HCT116 (cell line): ENCODE data around the gene EPB41L5. TPM values are rescaled to one million over a fixed set of nuclear protein-coding genes. Genes with fewer than 3 reads are reported as not detected.

Source experiments
- ATAC-seq: fragments of 200-7000 bp; cut with Tn5 transposase; 2 replicates; pipeline ENCODE4 v1.9.1; 2020; ENCODE audit warnings: mild to moderate bottlenecking, moderate library complexity
- BruUV-seq: library from RNA; stranded (reverse); fragments of 400-500 nt; replicated peaks from 2 replicates; lab custom pipeline; 2021; lab: Mats Ljungman, UMichigan
- CTCF ChIA-PET: fragments of 300-600 bp; sonication (Branson Sonifier 250); formaldehyde crosslinking; loops from one replicate; lab custom pipeline; 2021; ENCODE audit warnings: antibody characterized with exemption; lab: Charles Lee
- POLR2A ChIA-PET: fragments of 300-600, 350-600 bp; sonication (Branson Sonifier 250); formaldehyde crosslinking; loops from one replicate; lab custom pipeline; 2021; ENCODE audit warnings: antibody characterized with exemption; lab: Charles Lee
- RAD21 ChIA-PET, 2 experiments: fragments of 300-600 bp; sonication (Branson Sonifier 250); formaldehyde crosslinking; loops; one replicate each; lab custom pipeline; 2023; ENCODE audit warnings: low total read pairs in 2 of 2; ENCODE audit not compliant: uncharacterized antibody in 2 of 2, unreplicated experiment in 2 of 2, low non-redundant PET in 1 of 2; lab: Charles Lee
- DNase-seq: peaks from one replicate; pipeline ENCODE4 v3.0.0-alpha.2; 2010; ENCODE audit warnings: low read depth, low spot score
- H2AFZ ChIP-seq: fragments of 200-600 bp; shearing (Covaris generic), sonication (generic); 2 replicates; pipeline ENCODE4 v1.6.1; 2017; ENCODE audit warnings: low read depth, mixed run types, mixed read lengths, antibody characterized with exemption, low read length; ENCODE audit not compliant: poor library complexity, severe bottlenecking
- H3K27ac ChIP-seq: 2 replicates; pipeline ENCODE4 v1.5.1; 2012; ENCODE audit warnings: low read depth, low read length
- H3K27me3 ChIP-seq: fragments of 200-600 bp; sonication (generic); 2 replicates; pipeline ENCODE4 v1.6.1; 2016; ENCODE audit warnings: mixed run types, low read length, mixed read lengths; ENCODE audit not compliant: insufficient read depth
- H3K36me3 ChIP-seq, 2 experiments: fragments of 200-500 bp in 1 of 2; fragments of 200-600 bp in 1 of 2; sonication (Bioruptor generic) in 1 of 2; sonication (generic) in 1 of 2; 2 replicates each; pipeline versions ENCODE4 v1.5.1 to v1.6.1; 2014 to 2016; ENCODE audit warnings: low read length in 2 of 2, inconsistent platforms in 1 of 2, mixed read lengths in 1 of 2, mixed run types in 1 of 2; ENCODE audit not compliant: insufficient read depth in 2 of 2, control insufficient read depth in 1 of 2
- H3K4me1 ChIP-seq, 2 experiments: fragments of 200-600 bp in 1 of 2; sonication (generic) in 1 of 2; 2 replicates each; pipeline versions ENCODE4 v1.5.1 to v1.6.1; 2012 to 2017; ENCODE audit warnings: low read length in 2 of 2, inconsistent platforms in 1 of 2, mild to moderate bottlenecking in 1 of 2, mixed read lengths in 1 of 2, mixed run types in 1 of 2, moderate library complexity in 1 of 2; ENCODE audit not compliant: insufficient read depth in 2 of 2, control insufficient read depth in 1 of 2
- H3K4me2 ChIP-seq: fragments of 200-600 bp; sonication (generic); 2 replicates; pipeline ENCODE4 v1.6.1; 2017; ENCODE audit warnings: mixed run types, low read length, mixed read lengths
- H3K4me3 ChIP-seq, 2 experiments: fragments of 200-600 bp in 1 of 2; sonication (generic) in 1 of 2; replicated peaks in 1 of 2; 2 replicates each; pipeline ENCODE4 v1.5.1; 2011 to 2016; ENCODE audit warnings: low read length in 2 of 2, control low read depth in 1 of 2, low read depth in 1 of 2, mild to moderate bottlenecking in 1 of 2, mixed read lengths in 1 of 2, mixed run types in 1 of 2
- H3K79me2 ChIP-seq: fragments of 200-600 bp; sonication (generic); 2 replicates; pipeline ENCODE4 v1.6.1; 2017; ENCODE audit warnings: mild to moderate bottlenecking, mixed run types, low read length, moderate library complexity, mixed read lengths; ENCODE audit not compliant: insufficient read depth
- H3K9ac ChIP-seq: fragments of 200-600 bp; sonication (generic); 2 replicates; pipeline ENCODE4 v1.6.1; 2016; ENCODE audit warnings: low read length, mixed read lengths
- H3K9me2 ChIP-seq: fragments of 200-600 bp; sonication (generic), shearing (Covaris generic); 2 replicates; pipeline ENCODE4 v1.6.1; 2017; ENCODE audit warnings: mixed run types, mild to moderate bottlenecking, moderate library complexity; ENCODE audit not compliant: insufficient read depth
- H3K9me3 ChIP-seq, 2 experiments: fragments of 200-500 bp in 1 of 2; fragments of 200-600 bp in 1 of 2; sonication (Bioruptor generic) in 1 of 2; sonication (generic) in 1 of 2; 2 replicates each; pipeline ENCODE4 v1.6.1; 2014 to 2017; ENCODE audit warnings: low read length in 2 of 2, mixed read lengths in 2 of 2, inconsistent platforms in 1 of 2, low read depth in 1 of 2, mild to moderate bottlenecking in 1 of 2, mixed run types in 1 of 2, moderate library complexity in 1 of 2; ENCODE audit not compliant: control insufficient read depth in 1 of 2, insufficient read depth in 1 of 2
- H4K20me1 ChIP-seq: fragments of 200-600 bp; sonication (generic), shearing (Covaris generic); 2 replicates; pipeline ENCODE4 v1.6.1; 2017; ENCODE audit warnings: mixed run types, mild to moderate bottlenecking, moderate library complexity; ENCODE audit not compliant: insufficient read depth
- CBX3 ChIP-seq: IDR thresholded peaks from 2 replicates; pipeline ENCODE4 v1.6.1; 2012; ENCODE audit warnings: low read depth
- EZH2 ChIP-seq: fragments of 200-600 bp; sonication (generic); IDR thresholded peaks from 2 replicates; pipeline ENCODE4 v1.6.1; 2017; ENCODE audit warnings: antibody characterized with exemption, mixed run types
- FOSL1 ChIP-seq: IDR thresholded peaks from 2 replicates; pipeline ENCODE4 v1.6.1; 2012; ENCODE audit warnings: low read depth
- POLR2AphosphoS5 ChIP-seq: IDR thresholded peaks from 2 replicates; pipeline ENCODE4 v1.6.1; 2011; ENCODE audit warnings: mild to moderate bottlenecking, low read depth, low read length, moderate library complexity
- TCF7L2 ChIP-seq: IDR thresholded peaks from 2 replicates; pipeline ENCODE4 v1.7.0; 2011; ENCODE audit warnings: borderline replicate concordance, inconsistent platforms; ENCODE audit not compliant: insufficient read depth, insufficient read length; ENCODE audit errors: extremely low read depth
- ZBTB33 ChIP-seq: IDR thresholded peaks from 2 replicates; pipeline ENCODE4 v1.6.1; 2011; ENCODE audit warnings: mild to moderate bottlenecking, low read length, moderate library complexity; ENCODE audit not compliant: insufficient replicate concordance; ENCODE audit errors: extremely low read depth
- ZFX ChIP-seq: fragments of 450-650 bp; IDR thresholded peaks from 2 replicates; pipeline ENCODE4 v1.6.1; 2017
- intact Hi-C: fragments of 100-400 bp; cut with micrococcal nuclease; formaldehyde crosslinking; loops from 2 replicates; pipeline ENCODE4 v1.10.0; 2022
- total RNA-seq: library from RNA; stranded (reverse); gene quantifications from one replicate; pipeline ENCODE4 v1.2.1, GENCODE V29; 2021; ENCODE audit not compliant: unreplicated experiment

The EPB41L5 gene
- total RNA-seq, 1 experiment from 2014 or later = 14.7 TPM

- TF ChIP-seq ZBTB33 = no peak
Observed at GRCh38 chr2:120223034-120223912, 210.4 kb downstream of the EPB41L5 start, which contains the start of gene TMEM185B (continued).

- no peak for DNase-seq
- ChIA-PET CTCF (no interaction called here), POLR2A (no interaction called here), RAD21 (no interaction called here)
- Histone ChIP-seq H3K79me2 (peaks cover 21% of the 10 kb centered on the region), H3K27ac (no peak overlapping the region; the same call in 1 of the 2 replicates), H3K9me2 (no peaks in the 10 kb centered on the region), H2AFZ (no peak overlapping the region), H4K20me1 (no peaks in the 10 kb centered on the region), H3K4me1 (peaks cover 6 to 30% of the 10 kb centered on the region in 2 experiments; a peak in 3 of 4 replicates), H3K27me3 (no peaks in the 10 kb centered on the region), H3K4me2 (peak overlapping the region; percentile 91), H3K9ac (peak overlapping the region; percentile 74), H3K4me3 (peak overlapping the region; percentile 58 to 65), H3K9me3 (no peaks in the 10 kb centered on the region), H3K36me3 (peaks cover 0 to 7% of the 10 kb centered on the region in 2 experiments; a peak in 1 of 4 replicates)
- intact Hi-C loops = no loop called here
- no peak for ATAC-seq
- TF ChIP-seq CBX3 (no peak), ZFX (no peak), POLR2AphosphoS5 (no peak), TCF7L2 (no peak), FOSL1 (no peak), EZH2 (no peak)
- BruUV-seq = no TSS peak
Observed at GRCh38 chr2:120224256-120224655, 211.4 kb downstream of the EPB41L5 start.
